HepG2 (cell line): ENCODE measurements around the gene SEMA4B. TPM values are rescaled to one million over a fixed set of nuclear protein-coding genes. Genes with fewer than 3 reads are reported as not detected.

Experiments
- ATAC-seq: fragments of 200-7000 bp; cut with Tn5 transposase; 3 replicates; pipeline ENCODE4 v1.9.1; 2020; ENCODE audit warnings: mild to moderate bottlenecking, moderate library complexity
- BruUV-seq: library from RNA; stranded (reverse); fragments of 400-500 nt; replicated peaks from 2 replicates; lab custom pipeline; 2021; lab: Mats Ljungman, UMichigan
- CTCF ChIA-PET: fragments of 300-600 bp; formaldehyde crosslinking; extraction: SDS; loops from one replicate; lab custom pipeline; 2021; ENCODE audit warnings: low total read pairs, inconsistent platforms, low intra/inter-chr PET ratio; lab: Yijun Ruan, JAX
- POLR2A ChIA-PET: fragments of 350-600 bp; sonication (Branson Sonifier 250); formaldehyde crosslinking; loops from one replicate; lab custom pipeline; 2020; ENCODE audit warnings: antibody characterized with exemption, inconsistent platforms; lab: Yijun Ruan, JAX
- DNase-seq: peaks from one replicate; pipeline ENCODE4 v3.0.0-alpha.2; 2015; ENCODE audit warnings: low spot score
- FAIRE-seq: peaks from 3 replicates; lab custom pipeline; 2011; peaks lifted over from hg19 to GRCh38; lab: Jason Lieb, UNC
- H2AFZ ChIP-seq: one replicate; pipeline ENCODE4 v1.6.1; 2011; ENCODE audit warnings: low read length, inconsistent platforms
- H3K27ac ChIP-seq: fragments of 300-600 bp; 3 replicates; pipeline ENCODE4 v1.8.0; 2011; ENCODE audit warnings: mixed run types, mild to moderate bottlenecking, mixed read lengths, low read length, inconsistent platforms; ENCODE audit not compliant: insufficient read depth; ENCODE audit errors: extremely low read length
- H3K27me3 ChIP-seq, 2 experiments: fragments of 200-600 bp in 1 of 2; 2 replicates in 1 of 2; 3 replicates in 1 of 2; pipeline versions ENCODE4 v1.6.0 to v1.8.0; 2011; ENCODE audit warnings: low read length in 2 of 2, mild to moderate bottlenecking in 2 of 2, moderate library complexity in 2 of 2, inconsistent platforms in 1 of 2; ENCODE audit not compliant: insufficient read depth in 2 of 2, control insufficient read depth in 1 of 2
- H3K36me3 ChIP-seq, 2 experiments: fragments of 200-600 bp in 1 of 2; replicated peaks in 1 of 2; 2 replicates in 1 of 2; 3 replicates in 1 of 2; pipeline versions ENCODE4 v1.5.1 to v1.8.0; 2011; ENCODE audit warnings: low read length in 2 of 2, inconsistent platforms in 1 of 2; ENCODE audit not compliant: insufficient read depth in 2 of 2, control insufficient read depth in 1 of 2
- H3K4me1 ChIP-seq: 2 replicates; pipeline ENCODE4 v1.5.1; 2012; ENCODE audit warnings: low read length, inconsistent platforms; ENCODE audit not compliant: insufficient read depth
- H3K4me2 ChIP-seq: 2 replicates; pipeline ENCODE4 v1.6.0; 2011; ENCODE audit warnings: low read depth, low read length, inconsistent platforms
- H3K4me3 ChIP-seq, 3 experiments: fragments of 200-600 bp in 1 of 3; sonication (generic), shearing (Covaris generic) in 1 of 3; replicated peaks in 1 of 3; 2 replicates each; pipeline ENCODE4 v1.5.1; 2011 to 2016; ENCODE audit warnings: low read length in 3 of 3, inconsistent platforms in 2 of 3, low read depth in 2 of 3, mild to moderate bottlenecking in 2 of 3, control low read depth in 1 of 3, mixed read lengths in 1 of 3; ENCODE audit not compliant: insufficient read depth in 1 of 3
- H3K79me2 ChIP-seq: one replicate; pipeline ENCODE4 v1.6.1; 2011; ENCODE audit warnings: low read length, inconsistent platforms; ENCODE audit not compliant: insufficient read depth
- H3K9ac ChIP-seq: 2 replicates; pipeline ENCODE4 v1.6.0; 2011; ENCODE audit warnings: mild to moderate bottlenecking, low read depth, low read length, inconsistent platforms; ENCODE audit not compliant: insufficient read depth
- H3K9me3 ChIP-seq: 2 replicates; pipeline ENCODE4 v1.5.1; 2012; ENCODE audit warnings: mild to moderate bottlenecking, low read length
- H4K20me1 ChIP-seq: 2 replicates; pipeline ENCODE4 v1.6.0; 2011; ENCODE audit warnings: inconsistent platforms, mild to moderate bottlenecking, low read length, moderate library complexity; ENCODE audit not compliant: insufficient read depth
- AGO2 ChIP-seq: fragments of 200-400 bp; formaldehyde crosslinking; optimal IDR thresholded peaks from 2 replicates; pipeline ENCODE3; 2017; ENCODE audit warnings: mild to moderate bottlenecking, low read depth, low read length, moderate library complexity
- ATRX ChIP-seq: sonication (generic); formaldehyde crosslinking; IDR thresholded peaks from 2 replicates; pipeline ENCODE4 v1.4.0; 2020; ENCODE audit warnings: missing genetic modification reagents, borderline replicate concordance
- CCDC6 ChIP-seq: sonication (generic); formaldehyde crosslinking; IDR thresholded peaks from 2 replicates; pipeline ENCODE4 v1.8.1; 2022; ENCODE audit warnings: mild to moderate bottlenecking, missing genetic modification reagents, moderate library complexity
- KDM6A ChIP-seq: IDR thresholded peaks from 2 replicates; pipeline ENCODE4 v1.6.1; 2016; ENCODE audit warnings: low read depth
- RBAK ChIP-seq: sonication (generic); formaldehyde crosslinking; IDR thresholded peaks from 2 replicates; pipeline ENCODE4 v1.5.1; 2020; ENCODE audit warnings: mild to moderate bottlenecking, missing genetic modification reagents
- STAT5B ChIP-seq: sonication (generic); formaldehyde crosslinking; IDR thresholded peaks from 2 replicates; pipeline ENCODE4 v1.4.0; 2020; ENCODE audit warnings: missing genetic modification reagents
- ZNF138 ChIP-seq: sonication (generic); formaldehyde crosslinking; IDR thresholded peaks from 2 replicates; pipeline ENCODE4 v1.5.0; 2020; ENCODE audit warnings: mild to moderate bottlenecking, low read depth, missing genetic modification reagents
- ZNF451 ChIP-seq: sonication (generic); formaldehyde crosslinking; IDR thresholded peaks from 2 replicates; pipeline ENCODE4 v1.5.0; 2020; ENCODE audit warnings: mild to moderate bottlenecking, missing genetic modification reagents
- ZNF550 ChIP-seq: sonication (generic); formaldehyde crosslinking; IDR thresholded peaks from 2 replicates; pipeline ENCODE4 v1.4.0; 2020; ENCODE audit warnings: mild to moderate bottlenecking, missing genetic modification reagents, borderline replicate concordance
- ZNF580 ChIP-seq: IDR thresholded peaks from 2 replicates; pipeline ENCODE4 v1.6.1; 2016; ENCODE audit warnings: low read depth, borderline replicate concordance
- ZSCAN22 ChIP-seq: sonication (generic); formaldehyde crosslinking; IDR thresholded peaks from 2 replicates; pipeline ENCODE4 v1.4.0; 2020; ENCODE audit warnings: mild to moderate bottlenecking, missing genetic modification reagents
- WGBS: methylation state at CpG from one replicate; pipeline ENCODE4 v1.1.6; 2017; ENCODE audit warnings: low lambda C conversion rate; 5-methylcytosine and 5-hydroxymethylcytosine counted together
- in situ Hi-C: cut with HindIII; loops from 2 replicates; pipeline ENCODE4 v1.10.0; 2017; ENCODE audit warnings: low pct_unique_long_range_greater_than_20kb; ENCODE audit not compliant: extremely low pct_ligation_motif_present
- intact Hi-C: fragments of 100-400 bp; cut with micrococcal nuclease; formaldehyde crosslinking; loops from one replicate; pipeline ENCODE4 v1.10.0; 2022; ENCODE audit not compliant: unreplicated experiment
- polyA plus RNA-seq, 8 experiments: library from polyadenylated mRNA; depleted of rRNA in 3 of 8; stranded (reverse) in 7 of 8; unstranded in 1 of 8; fragments of >200 nt; fragmentation: Illumina TruSeq in 4 of 8; extraction: Trizol in 4 of 8; gene quantifications; 2 replicates each; pipeline versions ENCODE4 v1.2.1 to v1.2.3, GENCODE V29; 2011 to 2016; ENCODE audit warnings: low read depth in 4 of 8, missing spikeins in 1 of 8, mixed read lengths in 1 of 8; ENCODE audit not compliant: insufficient read depth in 1 of 8
- total RNA-seq, 5 experiments: library from RNA; depleted of rRNA; stranded (reverse); fragments of >200 nt; fragmentation: Illumina TruSeq; extraction: Trizol; gene quantifications; 2 replicates each; pipeline ENCODE4 v1.2.3, GENCODE V29; 2016; ENCODE audit warnings: low read depth in 1 of 5
- TF ChIP-seq, protein P1 (sequence below): sonication (generic); formaldehyde crosslinking; IDR thresholded peaks from 2 replicates; pipeline ENCODE4 v1.4.0; 2020; ENCODE audit warnings: mild to moderate bottlenecking, missing genetic modification reagents
- TF ChIP-seq, protein P2 (sequence below): IDR thresholded peaks from 2 replicates; pipeline ENCODE4 v1.6.1; 2016; ENCODE audit warnings: missing compliant biosample characterization, missing genetic modification reagents, borderline replicate concordance

The SEMA4B gene
- total and polyA plus RNA-seq, 2 of the 13 experiments (the other 11 are each of a cell fraction or from before 2014, with no cell fraction given) = 2.1 to 17.0 TPM

- intact Hi-C loops = no loop called here
Measured at GRCh38 chr15:90241343-90242192, 40.4 kb downstream of the SEMA4B start.

DNA sequence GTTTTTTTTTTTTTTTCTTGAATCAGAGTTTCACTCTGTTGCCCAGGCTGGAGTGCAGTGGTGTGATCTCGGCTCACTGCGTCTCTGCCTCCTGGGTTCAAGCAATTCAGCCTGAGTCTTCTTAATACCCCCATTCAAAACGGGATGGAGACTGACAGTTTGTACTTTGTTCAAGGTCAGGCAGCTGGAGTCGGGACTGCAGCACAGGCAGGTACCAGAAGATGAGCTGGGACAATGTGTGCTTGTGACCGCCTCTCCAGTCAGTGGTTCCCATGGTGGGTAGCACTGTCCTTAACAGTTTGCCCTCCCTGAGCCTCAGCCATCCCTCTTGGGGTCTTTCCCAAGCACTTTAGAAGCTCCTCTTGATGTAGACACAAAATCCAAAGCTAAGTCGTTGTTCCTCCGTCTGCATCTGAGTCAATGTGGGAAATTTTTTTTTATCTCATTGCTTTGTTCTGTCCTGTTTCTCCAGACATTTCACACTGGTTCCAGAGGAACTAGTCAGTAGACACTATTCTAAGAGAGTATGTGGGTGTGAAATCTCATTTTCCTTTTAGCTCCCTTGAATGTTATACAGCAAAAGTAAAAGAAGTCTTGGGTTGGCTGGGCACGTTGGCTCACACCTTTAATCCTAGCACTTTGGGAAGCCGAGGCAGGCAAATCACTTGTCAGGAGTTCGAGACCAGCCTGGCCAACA, 43.0 kb downstream of the SEMA4B start:
- 44% methylated on average over 10 of the region's 10 CpGs for WGBS
- H2AFZ ChIP-seq = no peak overlapping the region
- ATAC-seq (peak; percentile 56), FAIRE-seq (no peak), DNase-seq (no peak)
- POLR2A ChIA-PET = interaction anchor here (2.3 kb wide), 1 partner anchor 10 kb away, joined by 11 read pairs; the partner anchor contains the start of genes CIB1 and GDPGP1
- BruUV-seq = no TSS peak
- no peaks in the 10 kb centered on the region for H3K36me3 ChIP-seq
- CTCF ChIA-PET = no interaction called here
- H3K9ac ChIP-seq = no peak overlapping the region
- peaks cover 25% of the 10 kb centered on the region for H3K4me1 ChIP-seq
- H3K4me2 ChIP-seq = peak overlapping the region; percentile 4; the same call in 1 of the 2 replicates
- no peak overlapping the region for H3K27ac ChIP-seq
- H3K4me3 ChIP-seq = no peak overlapping the region
- intact Hi-C loops (no loop called here), in situ Hi-C loops (no loop called here)
- no peaks in the 10 kb centered on the region for H3K79me2 ChIP-seq
- H3K27me3 ChIP-seq = no peaks in the 10 kb centered on the region
- H4K20me1 ChIP-seq = no peaks in the 10 kb centered on the region
- no peaks in the 10 kb centered on the region for H3K9me3 ChIP-seq
- TF ChIP-seq CCDC6 (CRISPR knock-in tag) (no peak), ATRX (no peak), ZNF580 (CRISPR knock-in tag) (no peak), ZSCAN22 (no peak), RBAK (no peak), ZNF138 (CRISPR knock-in tag) (no peak), KDM6A (CRISPR knock-in tag) (no peak)
- TF ChIP-seq, protein P1, sequence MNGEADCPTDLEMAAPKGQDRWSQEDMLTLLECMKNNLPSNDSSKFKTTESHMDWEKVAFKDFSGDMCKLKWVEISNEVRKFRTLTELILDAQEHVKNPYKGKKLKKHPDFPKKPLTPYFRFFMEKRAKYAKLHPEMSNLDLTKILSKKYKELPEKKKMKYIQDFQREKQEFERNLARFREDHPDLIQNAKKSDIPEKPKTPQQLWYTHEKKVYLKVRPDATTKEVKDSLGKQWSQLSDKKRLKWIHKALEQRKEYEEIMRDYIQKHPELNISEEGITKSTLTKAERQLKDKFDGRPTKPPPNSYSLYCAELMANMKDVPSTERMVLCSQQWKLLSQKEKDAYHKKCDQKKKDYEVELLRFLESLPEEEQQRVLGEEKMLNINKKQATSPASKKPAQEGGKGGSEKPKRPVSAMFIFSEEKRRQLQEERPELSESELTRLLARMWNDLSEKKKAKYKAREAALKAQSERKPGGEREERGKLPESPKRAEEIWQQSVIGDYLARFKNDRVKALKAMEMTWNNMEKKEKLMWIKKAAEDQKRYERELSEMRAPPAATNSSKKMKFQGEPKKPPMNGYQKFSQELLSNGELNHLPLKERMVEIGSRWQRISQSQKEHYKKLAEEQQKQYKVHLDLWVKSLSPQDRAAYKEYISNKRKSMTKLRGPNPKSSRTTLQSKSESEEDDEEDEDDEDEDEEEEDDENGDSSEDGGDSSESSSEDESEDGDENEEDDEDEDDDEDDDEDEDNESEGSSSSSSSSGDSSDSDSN (CRISPR knock-in tag) = no peak
- TF ChIP-seq, protein P2, sequence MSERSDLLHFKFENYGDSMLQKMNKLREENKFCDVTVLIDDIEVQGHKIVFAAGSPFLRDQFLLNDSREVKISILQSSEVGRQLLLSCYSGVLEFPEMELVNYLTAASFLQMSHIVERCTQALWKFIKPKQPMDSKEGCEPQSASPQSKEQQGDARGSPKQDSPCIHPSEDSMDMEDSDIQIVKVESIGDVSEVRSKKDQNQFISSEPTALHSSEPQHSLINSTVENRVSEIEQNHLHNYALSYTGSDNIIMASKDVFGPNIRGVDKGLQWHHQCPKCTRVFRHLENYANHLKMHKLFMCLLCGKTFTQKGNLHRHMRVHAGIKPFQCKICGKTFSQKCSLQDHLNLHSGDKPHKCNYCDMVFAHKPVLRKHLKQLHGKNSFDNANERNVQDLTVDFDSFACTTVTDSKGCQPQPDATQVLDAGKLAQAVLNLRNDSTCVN (CRISPR knock-in tag) = no peak

More at GRCh38 chr15:90241343-90242192, 40.4 kb downstream of the SEMA4B start:
- no peak overlapping the region for H3K27ac ChIP-seq
- WGBS = 94% methylated on average over 2 of the region's 22 CpGs
- no peak overlapping the region for H3K4me3 ChIP-seq
- H3K4me2 ChIP-seq = no peak overlapping the region
- H3K36me3 ChIP-seq = peaks cover 0 to 12% of the 10 kb centered on the region in 2 experiments; a peak in 2 of 5 replicates
- H3K9ac ChIP-seq = no peak overlapping the region
- FAIRE-seq (no peak), DNase-seq (no peak), ATAC-seq (no peak; the same call in 2 of the 3 replicates)
- peaks cover 16% of the 10 kb centered on the region for H3K4me1 ChIP-seq
- BruUV-seq = no TSS peak
- H2AFZ ChIP-seq = no peak overlapping the region
- TF ChIP-seq AGO2 (peak; percentile 34), ZNF550 (CRISPR knock-in tag) (no peak), ZNF451 (no peak), STAT5B (no peak)
- no peaks in the 10 kb centered on the region for H3K79me2 ChIP-seq
- no peaks in the 10 kb centered on the region for H3K27me3 ChIP-seq
- POLR2A ChIA-PET = interaction anchor here (1.5 kb wide), 1 partner anchor 13 kb away, joined by 3 read pairs; no protein-coding TSS in a partner anchor
- H3K9me3 ChIP-seq = no peaks in the 10 kb centered on the region
- CTCF ChIA-PET = no interaction called here
- no peaks in the 10 kb centered on the region for H4K20me1 ChIP-seq
- in situ Hi-C loops = no loop called here
